Measurements from ENCODE around the gene RNF19B.
A peak's percentile ranks its signal among the peaks of the same experiment; 100 is the strongest.

The RNF19B gene

DNA sequence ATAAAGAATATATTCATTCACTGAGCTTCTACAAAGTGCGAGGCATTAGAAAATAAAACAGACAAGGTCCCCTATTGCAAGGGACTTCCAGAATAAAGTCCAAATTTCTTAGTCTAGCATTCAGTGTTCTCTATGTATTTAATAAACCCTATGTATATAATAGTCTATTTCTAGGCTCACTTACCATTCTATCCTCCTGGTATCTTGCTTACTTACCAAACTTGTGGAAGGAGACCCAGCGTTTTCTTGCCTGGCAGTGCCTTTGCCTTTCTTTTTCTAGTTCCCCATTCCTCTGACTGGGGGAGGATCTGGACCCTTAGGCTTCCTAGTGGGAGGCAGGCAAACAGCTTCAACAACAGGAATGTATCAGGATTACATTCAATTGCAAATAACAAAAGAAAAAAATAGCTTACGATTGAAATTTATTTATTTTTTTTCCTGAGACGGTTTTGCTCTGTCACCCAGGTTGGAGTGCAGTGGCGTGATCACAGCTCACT lies 690 bp upstream of the RNF19B start:
- DNase-seq, result no peak

DNA sequence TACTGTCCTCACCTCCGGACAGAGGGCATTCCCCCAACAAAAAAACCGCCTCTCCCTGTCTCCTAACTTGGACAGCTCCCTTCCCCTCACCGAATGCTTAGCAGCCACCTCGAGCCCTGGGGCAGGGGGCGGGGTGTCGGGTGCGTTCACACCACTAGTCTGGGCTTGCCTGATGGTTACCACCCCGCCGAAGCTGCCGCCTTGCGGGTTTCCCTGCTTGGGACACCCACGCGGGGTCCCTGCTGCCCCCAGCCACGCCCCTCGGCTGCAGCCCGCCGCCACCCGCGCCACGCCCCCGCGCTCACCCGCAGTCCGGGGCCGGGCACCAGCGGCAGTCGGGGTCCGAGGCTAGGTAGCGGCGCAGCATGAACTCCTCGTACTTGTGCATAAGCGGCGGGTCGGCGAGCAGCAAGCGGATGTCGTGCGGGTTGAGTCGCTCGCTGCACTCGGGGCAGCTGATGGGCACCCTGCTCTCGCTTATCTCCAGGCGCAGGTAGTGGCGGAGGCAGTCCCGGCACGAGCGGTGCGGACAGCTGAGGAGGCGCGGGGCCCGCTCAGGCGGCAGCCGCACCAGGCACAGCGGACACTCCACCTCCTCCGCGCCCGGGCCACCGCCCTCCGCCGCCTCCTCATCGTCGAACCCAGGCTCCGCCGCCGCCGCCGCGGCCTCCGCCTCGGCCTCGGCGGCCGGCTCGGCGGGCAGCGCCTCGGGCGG lies 706 bp downstream of the RNF19B start:
- DNase-seq, result peak; percentile 71

DNA sequence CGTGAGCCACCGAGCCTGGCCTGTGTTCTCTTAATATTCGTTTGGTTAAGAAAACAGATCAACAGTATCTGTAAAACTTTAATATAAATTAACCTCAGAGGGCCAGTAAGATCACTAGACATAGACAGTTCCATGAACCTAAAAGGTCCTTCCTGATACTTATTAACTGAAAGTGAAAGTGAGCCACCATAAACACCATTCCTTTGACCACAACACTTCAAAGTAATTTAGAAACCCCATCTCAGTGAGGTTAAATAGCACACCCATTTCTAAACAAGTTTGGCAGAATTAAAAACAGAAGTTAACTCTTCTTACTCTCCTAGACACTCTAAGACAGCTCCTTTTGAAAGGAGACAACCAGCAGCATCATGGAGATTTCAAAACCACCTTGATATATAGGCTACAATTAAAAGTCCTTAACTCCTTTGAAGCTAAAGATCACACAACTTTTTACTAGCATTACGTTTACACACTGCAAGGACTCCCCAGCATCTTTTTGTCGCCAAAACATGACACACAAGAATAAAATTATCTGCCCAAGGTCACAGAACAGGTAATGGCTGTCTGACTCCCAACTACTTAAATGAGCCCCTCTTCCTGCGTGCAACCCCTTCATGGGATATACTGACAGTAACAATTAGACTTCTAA lies 2.2 kb downstream of the RNF19B start:
- DNase-seq, result no peak

DNA sequence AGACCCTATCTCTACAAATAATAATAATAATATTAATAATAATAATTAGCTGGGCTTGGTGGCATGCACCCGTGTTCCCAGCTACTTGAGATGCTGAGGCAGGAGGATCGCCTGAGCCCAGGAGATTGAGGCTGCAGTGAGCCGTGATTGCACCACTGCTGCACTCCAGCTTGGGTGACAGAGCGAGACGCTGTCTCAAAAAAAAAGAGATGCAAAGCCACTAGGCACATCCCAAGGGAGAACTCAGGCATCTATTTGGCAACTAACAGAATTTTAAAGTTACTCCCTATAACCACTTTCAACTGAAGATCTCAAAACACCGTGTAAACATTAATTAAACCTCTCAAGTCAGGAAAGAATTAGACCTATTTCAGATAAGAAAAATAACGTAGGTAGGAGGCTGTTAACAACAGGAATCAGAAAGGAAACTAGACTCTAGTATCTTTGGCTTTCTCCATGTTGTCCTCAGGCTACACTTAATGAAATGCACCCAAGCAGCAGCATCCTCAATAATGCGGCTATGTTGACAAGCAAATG lies 3.7 kb downstream of the RNF19B start:
- DNase-seq, result no peak

DNA sequence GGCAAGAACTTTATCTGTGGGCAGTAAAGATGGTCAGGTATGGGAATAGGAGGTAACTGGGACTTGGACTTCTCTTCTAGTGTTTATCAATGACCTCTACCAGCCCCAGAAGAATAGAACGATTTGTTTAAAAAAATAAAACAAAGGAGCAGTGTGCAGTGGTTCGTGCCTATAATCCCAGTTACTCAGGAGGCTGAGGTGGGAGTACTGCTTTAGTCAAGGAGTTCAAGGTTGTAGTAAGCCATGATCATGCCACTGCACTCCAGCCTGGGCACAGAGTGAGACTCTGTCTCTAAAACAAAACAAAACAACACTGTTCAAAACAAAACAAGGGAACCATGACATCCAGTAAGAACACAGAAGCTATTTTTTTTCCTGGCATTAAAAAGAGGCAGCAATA lies 4.3 kb downstream of the RNF19B start:
- no peak for DNase-seq

DNA sequence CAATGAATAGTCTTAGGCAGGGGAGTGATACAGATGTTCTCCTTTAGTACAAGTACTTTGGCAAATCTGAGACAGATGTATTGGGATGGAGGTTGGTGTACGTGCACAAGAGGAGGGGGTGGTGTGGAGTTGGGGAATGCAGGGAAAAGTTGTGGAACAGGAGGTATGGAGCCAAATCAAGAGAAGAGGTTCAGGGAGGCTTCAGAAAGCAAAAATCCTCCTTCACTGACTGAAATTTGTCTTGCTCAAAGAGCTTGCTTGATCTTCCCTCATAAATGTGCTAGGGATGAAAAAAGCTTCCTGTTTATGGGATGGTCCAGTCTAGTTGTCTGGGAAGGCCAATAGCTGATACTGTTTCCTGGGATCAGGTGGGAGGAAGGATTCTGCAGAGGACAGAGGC lies 5.8 kb downstream of the RNF19B start:
- no peak for DNase-seq

DNA sequence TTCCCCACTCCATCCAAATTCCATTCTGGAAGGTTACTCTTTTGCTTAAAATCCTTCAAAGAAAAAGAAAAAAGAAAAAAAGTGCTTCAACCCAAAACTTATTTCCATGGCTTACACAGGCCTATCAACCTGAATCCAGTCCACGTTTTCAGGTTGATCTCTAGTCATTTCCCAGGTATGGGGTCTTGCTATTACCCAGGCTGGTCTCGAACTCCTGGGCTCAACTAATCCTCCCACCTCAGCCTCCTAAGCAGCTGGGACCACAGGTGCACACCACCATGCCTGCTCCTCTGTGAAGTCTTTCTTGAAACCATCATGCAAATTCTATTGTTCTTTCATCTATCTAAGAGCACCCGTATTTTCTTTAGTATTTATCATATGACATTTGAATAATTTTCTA lies 7.6 kb downstream of the RNF19B start:
- DNase-seq, result no peak

DNA sequence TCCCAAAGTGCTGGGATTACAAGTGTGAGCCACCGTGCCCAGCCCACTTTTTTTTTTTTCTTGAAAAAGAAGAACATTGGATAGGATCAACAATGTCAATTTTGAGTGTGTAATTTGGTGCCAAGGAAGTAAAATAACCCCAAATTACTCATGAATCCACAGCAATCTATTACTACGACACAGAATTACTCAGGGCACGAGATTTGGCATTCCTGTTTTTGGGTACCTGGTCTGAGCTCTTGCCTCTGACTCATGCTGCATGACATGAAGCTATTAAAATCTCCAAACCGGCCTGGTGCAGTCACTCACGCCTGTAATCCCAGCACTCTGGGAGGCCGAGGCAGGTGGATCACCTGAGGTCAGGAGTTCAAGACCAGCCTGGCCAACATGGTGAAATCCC lies 10.4 kb downstream of the RNF19B start:
- no peak for DNase-seq

DNA sequence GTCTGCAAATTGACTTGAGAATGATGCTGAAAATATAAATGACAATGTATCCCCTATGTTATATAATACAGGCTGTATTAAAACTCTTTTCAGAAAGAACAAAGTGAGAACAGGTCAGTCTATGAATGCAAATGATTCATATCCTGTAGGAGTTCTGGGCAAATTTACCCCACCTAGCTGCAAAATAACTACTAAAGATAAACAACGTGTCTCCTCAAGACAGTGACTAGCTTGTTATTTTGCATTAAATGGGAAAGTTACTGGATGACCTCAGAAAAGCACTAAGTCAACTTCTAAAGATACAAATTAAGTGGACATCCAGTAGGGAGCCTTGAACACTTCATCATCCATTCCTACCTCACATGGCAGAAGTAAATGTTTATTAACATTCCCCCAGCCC lies 11.1 kb downstream of the RNF19B start:
- no peak for DNase-seq

DNA sequence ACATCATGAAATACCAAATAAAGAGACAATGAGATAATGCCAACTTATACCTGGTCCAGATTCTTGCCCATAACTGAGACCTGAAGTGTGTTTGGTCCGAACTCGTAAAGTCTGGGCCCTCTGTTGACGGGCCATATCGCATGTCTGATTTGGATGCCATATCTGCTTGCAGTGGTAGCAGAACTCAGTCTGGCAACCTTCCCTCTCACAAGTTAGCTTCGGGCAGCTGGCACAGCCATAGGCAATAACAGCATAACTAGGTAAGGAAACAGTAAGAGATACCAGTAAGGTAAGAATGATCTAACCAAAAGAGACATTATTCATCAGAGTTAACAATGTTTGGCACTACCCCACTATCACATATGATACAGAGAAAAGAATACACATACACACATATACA lies 15.1 kb downstream of the RNF19B start:
- no peak for DNase-seq

DNA sequence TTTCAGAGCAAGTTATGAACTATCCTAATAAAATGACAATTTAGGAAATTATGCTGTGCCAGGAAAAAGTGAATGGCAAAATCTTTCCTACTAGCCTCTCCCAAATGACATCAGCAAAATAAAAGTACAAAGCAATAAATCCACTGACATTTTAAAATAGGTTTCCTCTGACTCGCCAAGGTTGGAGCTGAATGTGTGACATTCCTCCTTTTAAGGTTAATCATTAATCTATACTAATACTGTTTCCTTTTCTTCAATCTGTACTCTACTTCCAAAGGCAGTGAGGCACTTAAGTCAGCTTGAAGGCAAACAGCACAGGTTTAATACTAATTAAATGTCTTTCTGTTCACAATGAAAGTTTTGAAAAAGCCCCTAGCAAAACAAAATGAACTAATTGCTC lies 15.7 kb downstream of the RNF19B start:
- no peak for DNase-seq

DNA sequence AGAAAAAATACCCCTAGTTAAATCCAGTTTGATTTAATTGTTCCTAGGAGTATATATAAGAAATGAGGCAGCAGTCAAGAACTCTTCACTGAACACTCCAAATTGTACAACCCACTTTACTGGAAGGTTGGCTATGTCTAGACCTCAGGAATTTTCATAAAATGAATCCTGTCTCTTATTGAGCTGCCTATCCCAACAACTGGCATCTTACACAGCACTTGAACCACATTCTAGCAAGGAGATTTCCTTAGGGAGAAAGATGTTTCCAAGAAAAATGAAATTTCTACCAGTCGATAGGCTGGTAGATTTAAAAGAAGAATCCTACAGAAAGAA lies 16.3 kb downstream of the RNF19B start:
- DNase-seq, result no peak

DNA sequence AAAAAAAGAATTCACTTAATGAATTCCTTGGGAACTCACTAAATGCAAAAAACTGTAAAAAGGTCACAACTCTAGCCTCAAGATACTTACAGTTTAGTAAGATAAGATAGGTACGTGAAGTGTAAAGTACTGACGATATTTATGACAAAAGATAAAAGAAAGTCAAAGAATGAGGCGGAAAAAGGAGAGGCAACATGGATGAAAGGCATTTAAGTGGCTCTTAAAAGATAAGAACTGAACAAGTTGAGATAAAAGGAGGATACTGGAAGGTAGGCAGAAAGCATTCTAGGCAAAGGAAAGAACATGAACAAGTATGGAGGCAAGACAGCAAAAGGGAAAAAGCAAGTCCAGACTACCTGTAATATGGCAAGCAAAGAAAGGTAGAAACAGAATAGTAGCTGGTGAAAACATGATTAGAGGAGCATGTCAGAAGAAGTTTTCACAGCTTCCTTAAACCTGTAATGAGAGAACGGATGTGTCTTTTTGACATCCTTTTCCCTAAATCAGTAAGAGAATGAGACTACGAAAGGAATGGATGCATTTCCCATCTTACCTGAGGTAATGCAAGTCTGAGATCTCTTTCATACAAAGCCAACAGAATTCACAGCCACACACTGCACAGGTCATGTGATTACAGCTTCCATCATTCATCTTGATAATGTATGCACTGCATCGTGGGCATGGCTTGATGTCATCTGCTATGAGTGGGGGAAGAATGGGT lies 16.8 kb downstream of the RNF19B start:
- no peak for DNase-seq

DNA sequence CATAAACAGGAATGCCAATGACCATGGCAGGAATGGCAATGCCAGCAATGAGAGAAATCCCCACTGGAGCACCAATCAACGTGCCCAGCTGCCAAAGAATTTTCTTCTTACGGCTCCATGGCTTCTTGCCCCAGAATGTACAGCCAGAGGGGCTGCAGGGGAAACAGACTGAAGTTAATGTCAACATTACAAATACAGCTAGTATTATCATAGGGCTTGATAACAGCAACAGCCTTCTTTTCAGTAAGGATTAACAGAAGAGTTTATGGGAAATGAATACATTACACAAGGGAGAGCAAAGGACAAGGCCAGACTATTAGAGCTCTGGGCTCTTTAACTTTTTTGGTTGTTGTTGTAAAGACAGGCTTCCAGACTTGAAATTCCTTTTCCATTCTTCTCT lies 18.2 kb downstream of the RNF19B start:
- no peak for DNase-seq

DNA sequence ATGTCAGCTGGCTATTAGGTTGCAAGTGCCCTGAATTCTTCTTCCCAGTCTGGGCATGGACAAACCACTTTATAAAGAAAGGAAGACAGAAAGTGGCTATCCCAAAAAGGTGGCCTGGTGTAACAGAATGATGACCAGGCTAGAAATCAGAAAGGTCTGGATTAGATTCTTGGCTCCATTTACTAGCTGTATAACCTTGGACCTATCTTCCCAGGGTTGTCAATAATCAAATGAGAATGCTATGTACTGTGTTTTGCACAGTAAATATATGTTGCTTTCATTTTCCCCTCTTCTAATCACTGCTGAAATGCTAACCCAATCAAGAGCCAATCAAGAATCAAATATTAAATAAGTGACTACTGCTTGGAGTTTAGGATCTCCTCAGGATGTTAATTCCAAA lies 20.4 kb downstream of the RNF19B start:
- DNase-seq, result no peak

DNA sequence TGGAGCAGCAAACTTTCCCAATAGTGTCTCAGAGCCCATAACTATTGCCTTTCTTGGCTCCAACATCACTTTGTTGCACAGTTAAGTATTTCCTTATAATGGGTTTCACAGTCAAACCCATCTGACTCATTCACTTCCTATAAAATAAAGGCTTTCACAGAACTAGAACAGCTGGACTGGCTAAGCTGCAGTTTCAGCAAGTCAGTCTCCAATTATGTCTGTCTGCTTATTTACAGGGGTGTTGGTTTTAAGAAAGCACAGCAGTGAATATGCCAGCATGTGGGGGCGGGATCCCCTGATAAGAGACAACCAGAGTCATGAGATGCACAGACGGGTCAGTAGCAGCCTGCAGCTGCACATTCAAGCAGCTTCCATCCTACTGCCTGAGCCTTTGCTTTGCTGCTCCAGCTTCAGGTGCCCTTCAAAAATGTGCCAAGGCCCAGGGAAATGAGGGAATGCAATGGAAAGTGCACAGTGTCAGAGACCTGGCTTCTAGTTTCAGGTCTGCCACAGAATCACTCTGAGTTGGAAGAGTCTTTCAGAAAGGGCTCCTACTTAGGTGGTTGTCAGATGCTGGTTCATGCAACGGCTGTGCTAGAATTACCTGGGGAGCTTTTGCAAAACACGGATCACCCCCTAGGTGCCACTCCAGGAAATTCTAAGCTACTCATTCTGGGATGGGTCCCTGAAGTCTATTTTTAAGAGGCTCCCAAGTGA lies 24.8 kb downstream of the RNF19B start:
- no peak for DNase-seq

DNA sequence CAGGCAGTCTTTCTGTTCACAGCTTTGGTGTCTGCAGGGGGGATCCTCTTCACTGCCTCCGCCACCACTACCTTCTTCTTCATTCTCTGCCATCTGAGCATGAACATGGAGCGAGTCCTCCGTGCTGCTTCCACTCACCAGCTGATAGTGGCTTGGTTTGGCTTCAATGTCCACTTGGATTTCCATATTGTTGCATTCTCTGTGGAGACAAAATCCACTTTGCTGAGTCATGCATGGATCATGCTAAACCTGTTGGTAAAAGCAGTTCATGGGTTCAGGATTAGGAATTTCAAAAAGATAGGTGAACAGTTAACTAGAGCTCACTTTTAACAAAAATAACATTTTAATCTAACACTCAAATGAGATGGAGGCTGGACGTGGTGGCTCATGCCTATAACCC lies 27.5 kb downstream of the RNF19B start:
- DNase-seq, result no peak

DNA sequence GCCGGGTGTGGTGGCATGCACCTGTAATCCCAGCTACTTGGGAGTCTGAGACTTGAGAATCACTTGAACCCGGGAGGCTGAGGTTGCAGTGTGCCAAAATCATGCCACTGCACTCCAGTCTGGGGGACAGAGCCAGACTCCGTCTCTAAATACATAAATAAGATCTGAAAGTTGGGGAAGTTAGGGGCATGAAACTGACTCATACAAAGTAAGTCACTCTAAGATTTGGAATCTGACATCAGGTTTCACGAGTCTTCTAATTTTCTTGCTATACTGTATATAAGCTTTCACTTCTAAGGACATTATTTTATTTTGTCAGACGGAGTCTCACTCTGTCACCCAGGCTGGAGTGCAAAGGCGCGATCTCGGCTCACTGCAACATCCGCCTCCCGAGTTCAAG lies 30.1 kb downstream of the RNF19B start:
- no peak for DNase-seq

DNA sequence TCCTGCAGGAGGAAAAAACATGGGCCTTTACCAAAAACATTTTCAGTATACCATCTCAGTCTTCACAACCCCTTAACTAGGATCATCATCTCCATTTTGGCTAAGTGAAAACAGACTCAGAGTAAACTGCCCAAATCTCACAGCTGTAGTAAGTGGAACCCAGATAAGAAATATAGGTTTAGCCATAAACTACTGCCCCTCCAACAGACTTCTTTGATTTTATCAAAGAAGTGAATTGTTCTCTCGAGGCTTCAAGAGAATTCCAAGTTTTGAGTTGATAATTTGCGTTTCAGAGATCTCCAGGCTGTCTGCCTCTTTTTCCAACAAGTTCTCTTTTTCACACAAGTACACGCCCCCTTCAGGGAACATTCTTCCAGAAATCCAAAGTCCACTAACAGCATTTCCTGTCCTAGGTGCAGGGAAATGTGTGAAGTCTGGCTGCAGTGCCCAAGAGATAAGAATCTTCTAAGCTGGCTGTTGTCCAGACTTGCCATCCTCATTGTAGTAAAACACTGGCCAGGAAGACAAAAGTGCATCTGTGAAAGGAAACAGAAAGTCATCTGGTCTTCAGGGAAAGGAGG lies 30.8 kb downstream of the RNF19B start:
- no peak for DNase-seq

DNA sequence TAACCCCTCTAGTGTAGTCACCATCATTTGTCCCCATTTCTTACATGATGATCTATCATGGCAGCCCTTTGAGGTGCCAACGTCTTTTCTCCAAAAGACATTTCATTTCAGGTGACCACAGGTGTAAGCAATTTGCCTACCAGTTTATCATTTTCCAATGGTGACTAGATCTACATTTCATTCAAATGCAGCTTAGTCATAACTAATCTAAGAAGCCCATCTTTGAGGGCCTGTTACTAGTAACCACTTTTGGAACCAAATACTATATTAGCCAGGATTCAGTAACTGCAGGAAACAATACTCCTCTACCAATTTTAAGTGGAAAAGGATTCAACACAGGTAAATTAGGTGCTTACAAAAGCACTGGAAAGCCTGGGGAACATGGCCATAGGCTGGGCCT lies 32.8 kb downstream of the RNF19B start:
- DNase-seq, result no peak

DNA sequence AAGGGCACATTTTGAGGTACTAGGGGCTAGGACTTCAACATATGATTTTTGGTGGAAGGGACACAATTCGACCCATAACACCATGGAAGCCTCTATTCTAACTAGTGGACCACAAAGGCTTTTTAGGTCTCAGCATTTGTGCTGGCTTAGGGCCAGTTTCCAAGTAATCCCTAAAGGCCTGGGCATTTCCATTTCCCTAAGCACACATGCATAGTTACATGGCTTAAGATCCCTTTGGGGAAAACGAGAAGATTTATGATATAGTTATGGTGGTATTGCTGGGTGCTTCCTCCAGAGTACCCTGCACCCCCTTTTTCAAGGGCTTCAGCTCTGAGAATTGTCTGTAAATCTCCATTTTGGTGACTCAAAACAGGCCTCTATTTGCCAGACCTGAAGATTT lies 35.2 kb downstream of the RNF19B start:
- no peak for DNase-seq

DNA sequence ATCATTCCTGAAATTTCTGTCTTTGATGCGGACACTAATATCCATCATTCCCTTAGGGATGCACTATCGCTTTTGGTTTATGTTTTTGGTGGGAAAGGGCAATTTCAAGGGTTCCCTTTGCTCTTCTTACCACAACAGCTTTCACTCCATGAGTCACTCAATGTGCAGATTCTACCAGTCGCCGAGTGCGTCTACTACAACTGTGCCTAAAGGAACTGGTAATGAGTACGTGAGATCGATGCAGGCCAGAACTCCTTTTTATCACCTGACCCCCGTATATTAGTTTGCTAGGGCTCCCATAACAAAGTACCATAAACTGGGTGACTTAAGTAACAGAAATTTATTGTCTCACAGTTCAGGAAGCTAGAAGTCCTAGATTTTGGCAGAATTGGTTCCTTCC lies 35.9 kb downstream of the RNF19B start:
- no peak for DNase-seq

DNA sequence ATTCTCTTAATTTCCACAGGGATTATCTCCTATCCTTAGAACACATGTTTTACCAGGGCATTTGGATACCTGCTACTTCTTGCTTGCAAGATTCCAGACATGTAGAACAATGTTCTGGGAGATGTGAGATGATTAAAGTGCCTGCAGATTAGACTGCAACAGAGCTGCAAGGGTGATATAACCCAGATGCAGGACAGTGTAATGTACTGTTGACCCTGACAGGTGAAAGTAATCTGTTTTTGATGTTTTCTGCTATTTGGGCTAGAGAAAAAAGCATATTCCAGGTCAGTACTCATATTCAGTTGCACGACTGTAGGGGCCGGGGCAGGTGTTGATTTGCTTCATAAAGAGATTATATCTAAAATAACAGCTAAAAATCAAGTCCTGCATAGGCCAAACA lies 36.3 kb downstream of the RNF19B start:
- no peak for DNase-seq

Data from NCI-H146 (cell line).